Activated CD8-positive, alpha-beta memory T cell treated with anti-CD3 and anti-CD28 coated beads, Interleukin-2, amount 50 U/mL, for 24 hours (primary cell): ENCODE data around the gene UBE2C.
"Not testable (repeated sequence)": the region's sequence is repeated elsewhere in the genome, so short reads cannot be mapped to it uniquely, and the experiment has no call there.

ENCODE experiments used
- DNase-seq: peaks from one replicate; pipeline ENCODE4 v3.0.0-alpha.2; 2020; ENCODE audit errors: extremely low read depth

The UBE2C gene

DNA sequence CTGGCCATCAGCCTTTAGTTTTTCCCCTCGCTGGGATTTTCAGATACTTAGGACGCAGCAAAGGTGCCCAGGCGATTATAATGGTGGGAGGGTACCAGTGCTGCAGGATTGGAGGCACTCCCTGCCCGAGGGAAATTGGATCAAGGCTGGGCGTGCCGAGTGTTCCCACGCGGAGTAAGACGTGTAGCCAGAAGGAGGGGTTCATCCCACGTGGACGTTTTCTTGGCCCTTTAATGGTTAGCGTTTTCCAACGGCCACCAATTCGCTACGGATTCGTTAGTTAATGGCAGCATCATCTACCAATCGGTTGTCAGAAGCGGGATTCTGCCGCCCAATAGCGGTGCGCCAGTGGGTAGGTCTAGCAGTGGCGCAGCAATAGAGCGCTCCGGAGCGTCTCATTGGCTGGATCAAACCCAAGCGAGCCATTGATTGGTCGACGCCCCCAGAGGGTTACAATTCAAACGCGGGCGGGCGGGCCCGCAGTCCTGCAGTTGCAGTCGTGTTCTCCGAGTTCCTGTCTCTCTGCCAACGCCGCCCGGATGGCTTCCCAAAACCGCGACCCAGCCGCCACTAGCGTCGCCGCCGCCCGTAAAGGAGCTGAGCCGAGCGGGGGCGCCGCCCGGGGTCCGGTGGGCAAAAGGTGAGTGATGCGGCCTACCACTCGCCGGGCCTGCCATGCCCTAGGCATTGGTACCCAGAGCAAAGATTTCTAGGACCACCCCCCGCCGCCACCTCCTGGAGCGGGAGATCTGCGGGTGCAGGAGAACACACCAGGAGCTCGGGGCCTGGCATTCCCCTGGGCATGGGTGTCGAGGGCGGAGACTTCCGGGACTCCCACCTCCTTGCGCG lies at the start of gene UBE2C:
Gene UBE2C, plus strand, starts transcription at position 488 of the 849 bp plus-strand sequence. Its CDS starts 52 bp downstream, at position 540.
- DNase-seq = peak; percentile 93

DNA sequence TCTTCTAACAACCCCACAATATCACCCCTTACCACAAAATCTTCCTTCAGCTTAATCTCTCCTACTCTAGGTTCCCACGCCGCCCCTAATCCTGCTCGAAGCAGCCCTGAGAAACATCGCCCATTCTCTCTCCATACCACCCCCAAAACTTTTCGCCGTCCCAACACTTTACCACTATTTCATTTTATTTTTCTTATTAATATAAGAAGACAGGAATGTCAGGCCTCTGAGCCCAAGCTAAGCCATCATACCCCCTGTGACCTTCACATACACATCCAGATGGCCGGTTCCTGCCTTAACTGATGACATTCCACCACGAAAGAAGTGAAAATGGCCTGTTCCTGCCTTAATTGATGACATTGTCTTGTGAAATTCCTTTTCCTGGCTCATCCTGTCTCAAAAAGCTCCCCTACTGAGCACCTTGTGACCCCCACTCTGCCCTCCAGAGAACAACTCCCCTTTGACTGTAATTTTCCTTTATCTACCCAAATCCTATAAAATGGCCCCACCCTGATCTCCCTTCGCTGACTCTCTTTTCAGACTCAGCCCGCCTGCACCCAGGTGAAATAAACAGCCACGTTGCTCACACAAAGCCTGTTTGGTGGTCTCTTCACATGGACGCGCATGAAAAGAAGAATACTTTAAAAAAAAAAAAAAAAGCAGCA lies 47.7 kb upstream of the UBE2C start:
- DNase-seq = not testable (repeated sequence)

DNA sequence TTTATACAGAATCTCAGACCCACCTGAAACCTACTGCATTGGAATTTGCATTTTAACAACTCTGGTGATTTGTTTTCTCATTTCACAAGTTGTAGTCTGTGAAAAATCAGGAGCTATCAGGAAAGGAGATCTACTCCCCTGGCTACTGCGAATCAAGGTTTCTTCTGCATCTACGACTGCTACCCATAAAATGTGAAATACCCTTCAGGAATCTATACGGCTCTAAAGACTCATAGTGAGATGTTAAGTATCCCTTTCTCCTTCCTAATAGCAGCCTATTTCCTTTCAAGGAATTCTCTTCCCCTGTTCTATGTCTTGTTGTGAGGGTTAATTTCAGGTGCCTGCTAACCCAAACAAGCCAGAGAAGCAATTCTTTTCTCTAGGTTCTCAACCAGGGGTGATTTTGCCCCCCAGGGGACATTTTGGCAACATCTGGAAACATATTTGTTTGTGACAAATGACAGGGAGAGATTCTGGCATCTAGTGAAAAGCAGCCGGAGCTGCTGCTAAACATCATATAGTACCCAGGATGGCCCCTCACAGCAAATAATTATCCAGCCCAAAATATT lies 47.1 kb upstream of the UBE2C start:
- no peak for DNase-seq

DNA sequence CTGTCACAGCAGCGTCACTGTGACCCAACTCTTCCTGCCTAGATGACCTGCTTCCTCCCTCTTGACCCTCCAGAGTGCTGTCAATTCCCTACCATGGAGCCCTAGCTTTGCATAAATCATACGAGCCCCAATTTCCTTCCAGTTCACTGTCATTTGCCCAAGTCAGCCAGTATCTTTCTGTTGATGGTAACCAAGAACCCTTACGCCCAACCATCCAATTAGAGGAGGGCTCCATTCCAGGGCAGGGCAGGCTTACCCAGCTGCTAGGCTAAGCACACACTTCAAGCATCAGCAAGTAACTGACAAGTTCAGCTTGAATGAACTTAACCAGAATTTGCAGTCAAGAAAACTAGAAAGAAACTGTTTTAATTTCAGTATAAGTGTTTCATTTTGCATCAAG lies 46.5 kb upstream of the UBE2C start:
- DNase-seq = no peak

DNA sequence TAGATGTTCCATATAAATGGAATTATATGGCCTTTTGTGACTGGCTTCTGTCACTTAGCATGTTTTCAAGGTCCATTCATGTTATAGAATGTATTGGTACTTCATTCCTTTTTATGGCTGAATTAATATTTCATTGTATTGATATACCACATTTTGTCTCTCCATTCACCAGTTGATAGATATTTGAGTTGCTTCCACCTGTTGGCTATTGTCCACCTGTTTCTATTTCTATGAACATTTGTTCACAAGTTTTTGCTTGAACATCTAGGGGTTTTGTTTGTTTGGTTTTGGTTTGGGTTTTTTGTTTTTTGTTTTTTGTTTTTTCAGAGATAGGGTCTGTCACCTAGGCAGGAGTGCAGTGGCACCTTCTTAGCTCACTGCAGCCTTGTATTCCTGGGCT lies 44.0 kb upstream of the UBE2C start:
- DNase-seq = no peak

DNA sequence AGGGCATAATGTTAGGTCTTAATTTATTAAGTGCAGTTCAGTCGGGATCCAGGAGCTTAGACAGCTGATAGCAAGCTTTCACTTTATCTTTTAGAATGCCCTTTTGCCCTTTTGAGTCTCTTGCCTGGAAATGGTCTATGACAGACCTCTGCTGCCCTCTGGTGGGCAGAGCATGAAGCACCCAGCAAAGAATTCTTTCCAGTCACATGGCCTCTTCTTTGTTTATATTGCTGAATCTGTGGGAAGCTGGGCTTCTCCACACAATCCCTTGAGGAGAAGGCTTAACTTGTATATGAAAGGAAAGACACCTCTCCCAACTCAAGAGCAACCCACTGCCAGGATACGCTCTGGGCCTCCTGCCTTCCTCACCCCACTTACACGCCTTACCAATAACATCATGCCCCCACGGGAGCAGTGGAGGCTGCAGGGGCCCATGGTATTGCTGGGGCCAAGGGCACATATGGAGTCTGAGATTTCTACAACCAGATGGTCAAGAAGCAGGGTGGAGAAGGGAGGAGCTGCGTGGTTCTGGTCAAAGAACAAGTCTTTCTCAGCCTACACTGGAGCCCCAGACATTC lies 41.2 kb upstream of the UBE2C start:
- peak; percentile 57 for DNase-seq

DNA sequence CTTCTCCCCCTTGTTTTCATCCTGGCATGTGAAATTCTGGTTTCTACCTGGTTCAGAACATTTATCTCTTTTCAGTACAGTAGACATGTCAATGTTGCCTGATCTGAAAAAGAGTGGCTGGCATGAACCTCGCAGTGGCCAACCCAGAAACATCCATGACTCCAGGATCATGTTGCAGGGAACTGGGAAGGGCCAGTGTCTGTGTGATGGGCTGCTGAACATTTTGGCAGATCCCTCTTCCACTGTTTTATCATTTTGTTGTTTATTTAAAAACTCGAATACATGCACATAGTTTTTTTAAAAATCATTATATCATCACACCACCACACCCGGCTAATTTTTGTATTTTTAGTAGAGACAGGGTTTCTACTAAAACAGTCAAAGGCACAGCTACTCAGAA lies 39.8 kb upstream of the UBE2C start:
- no peak for DNase-seq

DNA sequence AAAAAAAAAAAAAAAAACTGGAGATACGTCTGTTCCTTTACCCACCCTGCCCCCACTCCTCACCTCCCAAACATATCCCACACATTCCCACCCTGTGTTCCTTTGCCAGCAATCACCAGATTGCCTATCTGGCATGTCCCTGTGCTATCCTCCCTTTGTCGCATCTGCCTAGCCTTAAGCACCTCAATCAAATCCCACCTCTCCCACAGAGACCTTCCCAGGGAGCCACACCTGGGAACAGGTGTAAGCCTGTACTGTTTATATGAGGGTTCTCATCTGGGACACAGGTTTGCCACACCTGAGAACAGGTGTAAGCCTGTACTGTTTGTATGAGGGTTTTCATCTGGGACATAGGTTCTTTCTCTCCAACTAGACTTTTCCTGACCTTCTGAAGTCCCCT lies 37.5 kb upstream of the UBE2C start:
- DNase-seq = no peak

DNA sequence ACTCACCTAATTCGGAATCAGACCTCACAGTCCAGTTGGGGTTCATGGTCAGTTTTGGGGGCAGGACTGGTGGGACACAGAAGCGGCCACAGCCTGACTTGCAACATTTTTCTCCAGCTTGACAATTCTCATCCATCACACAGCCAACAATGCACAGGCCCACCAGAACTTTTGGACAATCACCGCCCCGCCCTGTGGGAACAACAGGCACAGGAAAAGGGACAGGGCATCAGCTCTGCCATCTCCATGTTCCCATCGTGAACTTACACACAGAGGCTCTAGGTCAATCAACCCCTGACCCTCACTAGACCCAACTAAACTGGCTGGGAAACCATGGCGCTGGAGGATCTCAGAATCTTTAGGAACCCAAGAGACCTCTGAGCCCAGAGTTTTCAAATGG lies 37.0 kb upstream of the UBE2C start:
- no peak for DNase-seq

DNA sequence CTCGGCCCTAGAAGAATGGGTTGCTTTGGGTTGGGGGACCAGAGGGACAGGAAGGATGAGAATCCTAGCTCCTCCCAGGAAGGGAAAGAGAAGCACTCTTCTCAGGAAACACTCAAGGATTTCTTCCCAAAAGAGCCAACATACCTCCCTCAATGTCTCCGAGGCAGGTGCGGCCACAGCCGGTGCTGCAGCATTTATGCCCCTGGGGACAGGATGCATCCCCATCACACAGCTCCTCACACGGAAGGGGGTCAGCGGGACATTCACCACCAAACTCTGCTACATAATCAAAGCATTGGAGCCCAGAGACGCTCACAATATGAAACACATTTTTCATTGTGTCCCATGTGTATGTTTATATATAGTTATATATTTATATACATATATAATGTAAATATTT lies 35.5 kb upstream of the UBE2C start:
- no peak for DNase-seq

DNA sequence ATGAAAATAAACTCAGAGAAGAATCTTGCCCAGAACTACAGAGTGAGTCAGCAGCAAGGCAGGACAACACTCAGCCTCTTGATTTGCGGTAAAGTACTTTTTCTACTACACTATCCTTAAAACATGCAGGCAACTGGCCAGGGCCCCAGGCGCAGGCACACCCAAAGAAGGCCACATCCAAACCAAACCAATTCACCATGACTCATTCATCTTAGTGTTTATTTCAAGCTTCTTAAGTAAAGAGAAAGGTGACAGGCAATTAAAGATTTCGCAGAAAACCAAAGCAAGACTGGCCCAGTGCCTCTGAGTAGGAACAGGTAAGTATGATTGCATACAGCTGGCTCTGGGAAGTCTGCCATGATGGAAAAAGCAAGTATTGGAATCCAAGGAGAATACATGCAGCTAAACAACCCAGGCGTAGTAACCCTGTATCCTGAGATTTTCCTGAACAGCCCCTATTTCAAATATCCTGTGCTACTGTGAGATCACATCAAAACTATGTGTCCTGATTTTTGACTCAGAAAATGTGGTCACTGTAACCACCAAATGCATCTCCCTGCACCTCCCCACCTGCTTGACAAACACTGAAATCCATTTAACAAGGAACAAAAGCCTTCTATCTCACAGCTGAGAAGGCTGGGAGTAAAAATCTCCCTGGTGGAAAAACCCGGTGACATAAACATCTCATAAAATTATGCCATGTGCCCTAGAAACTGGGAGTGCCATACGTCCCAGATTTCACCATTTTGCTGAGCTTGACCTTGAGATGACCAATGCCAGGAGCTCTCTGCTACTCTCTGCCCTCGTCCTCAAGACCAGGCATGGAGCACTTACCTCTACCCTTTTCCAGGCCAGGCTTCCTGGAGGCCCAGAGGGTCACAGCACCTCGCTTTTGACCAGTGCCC lies 33.2 kb upstream of the UBE2C start:
- DNase-seq = no peak

DNA sequence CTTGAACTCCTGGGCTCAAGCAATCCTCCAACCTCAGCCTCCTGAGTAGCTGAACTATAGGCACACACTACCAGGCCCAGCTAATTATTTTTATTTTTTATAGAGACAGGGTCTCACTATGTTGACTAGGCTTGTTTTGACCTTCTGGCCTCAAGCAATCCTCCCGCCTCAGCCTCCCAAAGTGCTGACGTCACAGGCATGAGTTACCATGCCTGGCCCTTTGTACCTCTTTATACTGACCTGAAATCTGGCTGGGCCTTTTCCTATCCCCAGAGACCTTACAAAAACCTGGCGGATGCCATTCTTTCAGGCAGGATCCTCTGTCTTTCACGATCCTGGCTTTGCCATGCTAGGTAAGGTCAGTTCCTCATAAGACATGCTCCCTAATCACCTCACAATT lies 32.3 kb upstream of the UBE2C start:
- DNase-seq = no peak

DNA sequence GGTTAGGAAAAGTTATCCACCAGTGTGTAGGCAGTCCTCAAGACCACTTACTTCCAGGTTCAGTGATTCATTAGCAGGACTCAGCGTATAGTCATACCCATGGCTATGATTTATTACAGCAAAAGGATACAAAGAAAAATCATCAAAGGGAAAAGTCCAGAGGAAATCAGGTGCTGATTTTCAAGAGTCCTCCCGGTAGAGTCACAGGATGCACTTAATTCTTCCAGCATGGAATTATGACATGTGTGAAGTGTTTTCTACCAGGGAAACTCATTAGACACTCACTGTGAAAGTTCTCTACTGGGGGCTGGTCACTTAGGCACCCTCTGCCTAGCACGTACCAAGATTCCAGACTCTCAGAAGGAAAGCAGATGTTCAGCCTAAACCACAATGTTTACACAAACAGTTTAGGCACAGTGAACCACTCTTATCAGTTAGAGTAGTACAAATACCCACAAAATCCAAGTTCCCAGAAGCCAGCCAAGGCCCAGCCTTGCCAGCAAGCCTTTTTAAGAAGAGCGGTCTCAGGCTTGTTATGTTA lies 31.0 kb upstream of the UBE2C start:
- DNase-seq = no peak

DNA sequence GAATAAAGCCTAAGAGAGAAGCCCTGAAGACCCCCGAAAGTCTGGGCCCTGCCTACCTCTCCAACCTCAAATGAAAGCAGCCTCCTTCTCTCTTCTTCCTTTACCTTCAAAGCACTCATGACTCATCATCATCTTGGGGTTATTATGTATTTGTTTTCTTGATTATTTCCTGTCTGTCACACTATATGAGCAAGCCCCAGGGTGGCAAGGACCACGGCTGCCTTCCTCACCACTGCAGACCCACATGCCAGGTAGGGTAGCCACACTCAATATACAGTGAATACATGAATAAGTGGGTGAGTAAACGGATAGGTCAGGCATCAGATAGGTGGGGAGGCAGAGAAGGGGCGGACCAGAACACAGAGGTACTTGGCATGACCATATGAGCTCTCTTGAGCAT lies 29.6 kb upstream of the UBE2C start:
- DNase-seq = no peak

DNA sequence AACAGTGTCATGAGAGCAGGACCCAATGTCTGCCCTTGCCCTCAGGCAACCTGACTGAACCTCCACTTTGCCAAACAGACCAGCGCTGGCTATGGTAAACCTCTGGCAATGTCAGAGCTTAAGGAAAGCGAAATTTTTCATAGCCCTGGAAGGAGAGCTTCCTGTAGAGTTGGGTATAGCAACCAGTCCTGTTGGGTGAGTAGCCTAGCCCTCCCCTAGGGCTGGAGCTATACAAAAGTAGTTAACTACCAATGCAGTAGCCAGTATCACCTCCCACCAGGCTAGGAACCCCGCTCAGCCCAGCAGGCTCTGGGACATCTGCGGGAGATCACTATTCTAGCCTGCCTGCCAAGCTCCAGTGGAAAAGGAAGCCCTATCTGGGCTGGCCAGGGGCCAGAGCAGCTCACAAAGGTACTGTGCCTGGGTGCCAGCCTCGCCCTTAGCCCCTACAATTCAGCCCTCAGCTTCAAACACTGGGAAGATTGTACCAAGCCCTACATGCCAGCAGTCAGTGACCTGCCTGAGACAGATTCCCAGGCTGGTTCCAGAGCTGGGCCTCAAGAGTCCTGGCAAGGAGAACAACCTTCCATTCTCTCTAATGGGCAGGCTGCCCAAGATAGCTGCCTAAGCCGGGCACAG lies 28.7 kb upstream of the UBE2C start:
- DNase-seq = no peak

DNA sequence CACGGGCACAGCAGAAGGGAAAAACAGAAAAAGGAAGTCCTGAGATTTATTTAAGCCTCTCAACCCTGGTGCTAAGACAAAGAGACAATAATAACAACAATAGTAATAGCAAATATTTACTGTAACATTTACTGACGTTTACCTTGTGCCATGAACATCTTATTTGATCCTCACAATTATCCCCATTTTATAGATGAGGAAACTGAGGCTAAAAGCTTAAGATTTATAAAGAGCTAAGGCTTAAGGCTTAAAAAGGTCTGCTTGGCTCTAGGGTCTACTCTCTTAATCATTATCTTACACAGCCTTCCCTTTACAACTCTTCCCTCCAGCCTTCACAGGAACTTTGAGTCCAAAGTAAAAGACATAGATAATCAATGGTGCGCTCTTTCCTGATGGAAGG lies 24.1 kb upstream of the UBE2C start:
- DNase-seq = no peak

DNA sequence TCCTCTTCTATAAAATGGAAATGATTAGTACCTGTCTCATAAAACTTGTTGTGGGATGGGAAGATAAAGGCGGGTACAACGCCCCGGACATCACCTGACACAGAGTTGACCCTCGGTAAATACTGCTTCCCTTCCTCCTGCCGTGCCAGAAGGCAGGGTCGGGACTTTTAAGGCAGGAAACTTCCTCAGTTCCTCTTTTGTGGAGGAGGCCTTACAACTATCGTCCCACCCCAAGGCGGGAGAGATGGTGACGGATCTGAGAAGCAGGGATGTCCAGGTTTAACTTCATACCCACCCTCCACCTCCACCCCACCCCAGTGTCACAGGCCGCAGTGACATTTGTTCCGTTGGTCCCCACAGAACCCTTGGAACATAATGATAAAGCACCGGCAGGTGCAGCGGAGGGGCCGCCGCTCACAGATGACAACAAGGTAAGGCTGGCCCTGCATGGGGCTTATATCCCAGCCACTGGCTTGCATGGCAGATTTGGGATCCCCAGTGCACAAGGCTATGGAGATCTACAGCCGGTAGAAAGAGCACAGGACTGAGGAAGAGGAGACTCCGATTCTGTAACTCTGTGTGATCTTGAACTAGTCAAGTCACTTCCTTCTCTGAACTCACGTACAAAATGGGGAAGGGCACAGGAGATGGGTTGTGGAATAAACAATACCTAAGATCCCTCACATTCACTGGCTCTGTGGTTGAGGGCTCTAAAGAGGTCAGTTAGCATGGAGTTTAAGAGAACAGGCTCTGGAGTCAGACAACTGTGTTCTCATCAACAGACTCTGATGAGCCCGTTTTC lies 19.9 kb upstream of the UBE2C start:
- no peak for DNase-seq

DNA sequence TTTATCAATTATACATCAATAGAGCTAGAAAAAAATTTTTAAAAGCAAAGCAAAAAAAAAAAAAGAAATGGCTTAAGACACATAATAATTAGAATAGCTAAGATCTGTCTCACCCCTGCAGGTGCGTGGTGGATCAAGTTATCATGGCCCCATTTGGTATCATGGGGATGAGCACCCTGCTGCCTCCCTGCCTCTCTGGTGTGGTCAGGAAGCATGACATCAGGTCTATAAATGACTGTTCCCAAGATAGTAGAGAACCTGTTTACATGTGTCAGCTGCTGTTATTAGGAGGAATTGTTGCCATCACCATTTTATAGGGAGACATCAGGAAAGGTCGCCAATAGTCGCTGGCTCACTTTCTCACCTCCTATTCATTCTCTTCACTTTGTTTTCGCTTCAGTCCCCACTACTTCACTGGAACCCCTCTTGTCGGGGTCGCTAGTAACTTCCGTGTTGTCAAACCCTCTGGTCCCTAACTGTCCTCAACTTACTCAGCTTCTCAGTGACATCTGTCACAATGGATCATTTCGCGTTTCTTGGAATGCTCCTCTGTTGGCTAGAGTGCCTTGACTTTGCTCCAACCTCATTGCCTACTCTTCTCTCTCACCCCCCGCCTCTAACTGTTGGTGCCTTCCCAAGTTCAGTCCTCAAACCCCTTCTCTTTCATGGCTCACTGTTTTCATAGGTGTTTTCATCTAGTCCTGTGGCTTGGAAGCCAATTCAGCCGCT lies 15.9 kb upstream of the UBE2C start:
- DNase-seq = no peak

DNA sequence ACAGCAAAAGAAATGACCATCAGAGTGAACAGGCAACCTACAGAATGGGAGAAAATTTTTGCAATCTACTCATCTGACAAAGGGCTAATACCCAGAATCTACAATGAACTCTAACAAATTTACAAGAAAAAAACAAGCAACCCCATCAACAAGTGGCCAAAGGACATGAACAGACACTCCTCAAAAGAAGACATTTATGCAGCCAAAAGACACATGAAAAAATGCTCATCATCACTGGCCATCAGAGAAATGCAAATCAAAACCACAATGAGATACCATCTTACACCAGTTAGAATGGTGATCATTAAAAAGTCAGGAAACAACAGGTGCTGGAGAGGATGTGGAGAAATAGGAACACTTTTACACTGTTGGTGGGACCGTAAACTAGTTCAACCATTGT lies 14.9 kb upstream of the UBE2C start:
- not testable (repeated sequence) for DNase-seq
